Duodenal mucosa (tissue), 2 donors: ENCODE results near the gene ARID4B.
"Not testable (repeated sequence)": the region's sequence is repeated elsewhere in the genome, so short reads cannot be mapped to it uniquely, and the experiment has no call there.

Experiments used
- H3K27ac ChIP-seq: one replicate; pipeline ENCODE4 v1.7.0; 2013; ENCODE audit warnings: low read depth, low read length
- H3K27me3 ChIP-seq, 2 donors: one replicate each; pipeline ENCODE4 v1.7.0; 2013; ENCODE audit warnings: low read length in 2 of 2, control low read depth in 1 of 2; ENCODE audit not compliant: insufficient read depth in 2 of 2, control insufficient read depth in 1 of 2
- H3K36me3 ChIP-seq, 2 donors: one replicate each; pipeline ENCODE4 v1.7.0; 2013; ENCODE audit warnings: low read length in 2 of 2, control low read depth in 1 of 2; ENCODE audit not compliant: insufficient read depth in 2 of 2, control insufficient read depth in 1 of 2
- H3K4me1 ChIP-seq, 2 donors: one replicate each; pipeline ENCODE4 v1.7.0; 2013; ENCODE audit warnings: low read length in 2 of 2, control low read depth in 1 of 2; ENCODE audit not compliant: insufficient read depth in 2 of 2, control insufficient read depth in 1 of 2
- H3K4me3 ChIP-seq, 2 donors: one replicate each; pipeline ENCODE4 v1.7.0; 2013; ENCODE audit warnings: low read length in 2 of 2, low read depth in 1 of 2
- H3K9ac ChIP-seq, 2 donors: one replicate each; pipeline ENCODE4 v1.7.0; 2013; ENCODE audit warnings: low read length in 2 of 2, low read depth in 1 of 2
- H3K9me3 ChIP-seq, 2 donors: one replicate each; pipeline ENCODE4 v1.7.0; 2013; ENCODE audit warnings: low read length in 2 of 2, control low read depth in 1 of 2; ENCODE audit not compliant: control insufficient read depth in 1 of 2

ARID4B gene

DNA sequence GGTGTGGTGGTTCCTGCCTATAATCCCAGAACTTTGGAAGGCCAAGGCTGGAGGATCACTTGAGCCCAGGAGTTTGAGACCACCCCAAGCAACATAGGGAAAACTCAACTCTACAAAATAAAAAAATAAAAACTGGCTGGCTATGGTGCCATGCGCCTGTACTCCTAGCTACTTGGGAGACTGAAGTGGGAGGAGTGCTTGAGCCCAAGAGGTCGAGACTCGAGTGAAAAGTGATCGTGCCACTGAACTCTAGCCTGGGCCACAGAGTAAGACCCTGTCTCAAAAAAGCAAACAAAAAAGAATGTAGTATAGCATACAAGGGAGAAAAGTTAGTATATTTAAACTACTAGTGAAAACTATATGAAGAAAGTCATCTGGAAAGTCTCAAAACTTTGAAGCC, 66.7 kb downstream of the ARID4B start:
- Histone ChIP-seq H3K27ac (no peak overlapping the region), H3K27me3 (no peaks in the 10 kb centered on the region), H3K4me1 (peaks cover 6 to 8% of the 10 kb centered on the region in 2 donors), H3K9me3 (no peaks in the 10 kb centered on the region), H3K4me3 (no peak overlapping the region), H3K36me3 (peaks cover 0 to 6% of the 10 kb centered on the region in 2 donors), H3K9ac (no peak overlapping the region)

DNA sequence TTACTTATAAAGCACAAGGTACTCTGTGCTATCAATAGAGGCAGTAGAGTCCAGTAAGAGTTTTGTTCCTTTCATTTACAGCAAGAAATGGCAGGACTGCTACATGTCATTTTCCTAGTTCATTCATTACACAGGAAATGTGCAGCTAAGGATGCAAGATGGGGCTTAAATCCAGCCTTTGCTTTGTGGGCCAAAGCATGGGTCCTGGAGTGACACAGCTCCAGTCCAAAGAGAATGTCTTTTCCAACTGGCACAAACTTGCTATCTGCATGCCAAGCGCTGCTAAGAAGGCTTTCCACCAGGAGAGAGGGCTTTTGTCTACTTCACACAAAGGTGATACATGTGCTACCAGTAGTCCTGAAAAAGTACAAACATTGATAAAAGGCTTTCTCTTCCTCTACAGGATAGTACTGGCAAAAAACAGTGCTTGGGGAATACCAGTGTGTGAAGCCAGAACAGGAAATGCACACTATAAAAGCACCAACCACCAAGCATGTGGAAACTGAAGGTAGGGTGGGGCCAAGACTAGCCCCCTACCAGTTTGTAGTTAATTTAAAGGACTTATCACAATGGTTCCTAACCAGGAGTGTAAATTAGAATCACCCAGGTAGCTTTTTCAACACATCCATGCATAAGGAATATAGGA, 68.7 kb downstream of the ARID4B start:
- Histone ChIP-seq H3K9me3 (no peaks in the 10 kb centered on the region), H3K4me3 (no peak overlapping the region), H3K9ac (no peak overlapping the region), H3K27me3 (no peaks in the 10 kb centered on the region), H3K27ac (no peak overlapping the region), H3K4me1 (peaks cover 6 to 8% of the 10 kb centered on the region in 2 donors), H3K36me3 (peaks cover 0 to 6% of the 10 kb centered on the region in 2 donors)

DNA sequence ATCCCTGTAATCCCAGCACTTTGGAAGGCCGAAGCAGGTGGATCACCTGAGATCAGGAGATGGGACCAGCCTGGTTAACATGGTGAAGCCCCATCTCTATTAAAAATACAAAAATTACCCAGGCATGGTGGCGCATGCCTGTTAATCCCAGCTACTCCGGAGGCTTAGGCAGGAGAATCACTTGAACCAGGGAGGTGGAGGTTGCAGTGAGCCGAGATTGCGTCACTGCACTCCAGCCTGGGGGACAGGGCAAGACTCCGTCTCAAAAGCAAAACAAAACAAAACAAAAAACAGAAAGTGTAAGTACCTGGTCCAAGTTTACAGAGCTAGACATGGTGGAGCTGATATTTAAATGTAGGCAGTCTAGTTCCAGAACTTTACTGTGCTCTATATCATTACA, 69.9 kb downstream of the ARID4B start:
- not testable (repeated sequence) for H3K4me1 ChIP-seq

DNA sequence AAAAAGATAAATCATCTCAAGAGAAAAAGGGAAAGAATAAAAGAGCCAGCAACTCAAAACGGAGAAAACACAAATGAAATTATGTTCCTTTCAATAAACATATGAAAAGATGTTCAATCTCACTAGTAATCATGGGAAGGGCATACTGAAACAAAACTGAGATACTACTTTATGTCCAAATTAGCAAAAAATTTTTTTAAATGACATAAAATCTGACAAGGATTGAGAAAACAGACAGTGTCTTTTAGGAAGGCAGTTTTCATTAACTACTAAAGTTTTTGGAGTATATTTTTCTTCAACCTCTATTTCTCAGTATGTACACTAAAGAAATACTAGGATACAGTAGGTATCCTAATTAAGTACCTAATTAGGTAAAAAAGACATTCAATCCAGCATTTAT, 73.3 kb downstream of the ARID4B start:
- Histone ChIP-seq H3K27me3 (no peaks in the 10 kb centered on the region), H3K27ac (no peak overlapping the region), H3K36me3 (peaks cover 3 to 6% of the 10 kb centered on the region in 2 donors), H3K9me3 (no peaks in the 10 kb centered on the region), H3K4me1 (peaks cover 6 to 14% of the 10 kb centered on the region in 2 donors), H3K4me3 (no peak overlapping the region), H3K9ac (no peak overlapping the region)

More for the DNA sequence above, 69.9 kb downstream of the ARID4B start:
- H3K9ac ChIP-seq, H3K27ac ChIP-seq, H3K9me3 ChIP-seq, H3K36me3 ChIP-seq, H3K27me3 ChIP-seq, H3K4me3 ChIP-seq: not testable (repeated sequence)

DNA sequence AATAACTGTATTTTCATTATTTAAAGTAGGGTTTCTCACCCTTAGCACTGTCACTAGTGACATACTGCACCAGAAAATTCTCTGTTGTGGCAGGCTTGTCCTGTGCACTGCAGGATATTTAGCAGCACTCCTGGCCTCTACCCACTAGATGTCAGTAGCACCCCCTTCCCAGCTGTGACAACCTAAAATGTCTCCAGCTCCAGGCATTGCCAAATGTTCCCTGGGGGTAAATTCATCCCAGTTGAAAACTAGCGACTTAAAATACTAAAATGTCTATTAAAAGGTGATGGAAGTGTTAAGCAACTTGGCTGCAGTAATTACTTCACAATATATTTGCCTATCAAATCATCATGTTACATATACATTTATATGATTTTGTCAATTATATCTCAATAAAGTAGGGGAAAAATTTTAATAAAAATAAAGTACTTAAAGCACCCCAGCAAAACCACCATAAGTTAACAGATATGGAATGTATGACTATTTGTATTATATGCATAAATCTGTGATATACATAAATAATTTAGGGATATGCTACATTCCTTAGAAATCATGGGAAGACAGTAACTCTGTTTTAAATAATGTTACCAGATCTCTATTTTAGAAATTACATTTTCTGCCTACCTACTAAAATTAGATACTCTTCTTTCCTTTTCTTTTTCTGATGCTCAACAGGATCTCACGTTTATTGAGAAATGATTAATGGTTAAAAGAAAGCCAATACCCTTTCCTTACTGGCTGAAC, 74.6 kb downstream of the ARID4B start:
- no peak overlapping the region for H3K9ac ChIP-seq
- H3K27me3 ChIP-seq = no peaks in the 10 kb centered on the region
- H3K4me1 ChIP-seq = peaks cover 0 to 10% of the 10 kb centered on the region in 2 donors
- no peaks in the 10 kb centered on the region for H3K9me3 ChIP-seq
- H3K36me3 ChIP-seq = peaks cover 0 to 3% of the 10 kb centered on the region in 2 donors
- H3K27ac ChIP-seq = no peak overlapping the region
- H3K4me3 ChIP-seq = no peak overlapping the region

DNA sequence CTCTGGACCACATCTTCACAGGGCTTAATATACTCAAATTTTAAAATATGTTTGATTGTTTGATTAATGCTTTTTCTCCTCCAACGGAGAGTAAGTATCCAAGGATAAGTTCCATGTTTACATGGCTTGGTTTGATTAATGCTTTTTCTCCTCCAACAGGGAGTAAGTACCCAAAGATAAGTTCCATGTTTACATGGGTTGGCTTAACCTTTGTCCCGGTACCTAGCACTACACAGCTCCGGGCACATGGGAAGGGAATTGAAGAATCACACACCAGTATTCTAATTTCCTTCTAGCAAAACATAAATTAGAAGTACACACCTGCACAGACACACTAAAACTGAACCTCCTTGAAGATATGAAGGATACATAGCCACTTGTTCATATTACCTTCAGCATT, 77.5 kb downstream of the ARID4B start:
- Histone ChIP-seq H3K9ac (no peak overlapping the region), H3K36me3 (peaks cover 0 to 12% of the 10 kb centered on the region in 2 donors), H3K27me3 (no peaks in the 10 kb centered on the region), H3K4me1 (peaks cover 0 to 14% of the 10 kb centered on the region in 2 donors), H3K9me3 (no peaks in the 10 kb centered on the region), H3K4me3 (no peak overlapping the region), H3K27ac (no peak overlapping the region)

DNA sequence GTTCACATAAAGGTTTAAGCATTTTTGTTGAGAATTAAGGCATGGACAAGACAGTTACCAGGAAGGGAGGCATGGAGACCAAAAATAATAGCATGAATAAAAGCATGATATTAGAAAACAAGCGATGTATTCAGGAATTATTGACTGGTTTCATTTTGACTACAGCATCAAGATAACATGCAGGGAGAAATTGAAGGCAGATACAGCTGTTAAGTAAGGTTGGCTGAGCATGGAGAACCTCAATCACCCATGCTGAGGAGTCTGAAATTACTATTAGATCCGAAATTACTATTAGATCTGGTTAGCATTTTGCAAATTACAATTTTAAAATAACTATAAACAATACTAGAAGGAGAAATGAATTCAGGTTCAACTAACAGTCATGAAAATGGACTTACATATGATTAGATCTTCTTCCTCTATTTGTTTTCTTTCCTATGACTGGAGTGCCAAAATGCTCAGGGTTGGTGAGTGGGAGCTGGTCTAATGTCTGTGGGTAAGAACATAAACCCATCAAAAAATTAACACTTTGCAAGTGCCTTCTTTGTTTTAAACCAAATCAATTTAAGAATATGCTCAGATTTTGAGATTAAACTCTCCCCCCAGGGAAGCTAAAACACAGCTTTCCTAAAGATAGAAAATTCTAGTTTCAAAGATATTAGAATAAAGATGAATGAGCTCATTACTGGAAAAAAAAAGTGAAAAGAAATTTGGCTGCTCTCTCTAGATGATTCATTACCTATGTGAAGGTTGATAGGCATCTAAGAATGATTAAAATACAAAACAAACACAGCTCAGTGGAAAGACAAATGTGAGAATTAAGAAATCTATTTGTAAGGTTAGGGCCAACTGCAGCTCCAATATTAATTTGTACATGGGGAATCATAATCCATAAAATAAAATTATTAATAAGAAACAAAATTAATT, 81.7 kb downstream of the ARID4B start:
- Histone ChIP-seq H3K4me3 (no peak overlapping the region), H3K9me3 (no peaks in the 10 kb centered on the region), H3K9ac (no peak overlapping the region), H3K27me3 (no peaks in the 10 kb centered on the region), H3K27ac (no peak overlapping the region), H3K4me1 (peaks cover 0 to 14% of the 10 kb centered on the region in 2 donors), H3K36me3 (peaks cover 6 to 9% of the 10 kb centered on the region in 2 donors)

DNA sequence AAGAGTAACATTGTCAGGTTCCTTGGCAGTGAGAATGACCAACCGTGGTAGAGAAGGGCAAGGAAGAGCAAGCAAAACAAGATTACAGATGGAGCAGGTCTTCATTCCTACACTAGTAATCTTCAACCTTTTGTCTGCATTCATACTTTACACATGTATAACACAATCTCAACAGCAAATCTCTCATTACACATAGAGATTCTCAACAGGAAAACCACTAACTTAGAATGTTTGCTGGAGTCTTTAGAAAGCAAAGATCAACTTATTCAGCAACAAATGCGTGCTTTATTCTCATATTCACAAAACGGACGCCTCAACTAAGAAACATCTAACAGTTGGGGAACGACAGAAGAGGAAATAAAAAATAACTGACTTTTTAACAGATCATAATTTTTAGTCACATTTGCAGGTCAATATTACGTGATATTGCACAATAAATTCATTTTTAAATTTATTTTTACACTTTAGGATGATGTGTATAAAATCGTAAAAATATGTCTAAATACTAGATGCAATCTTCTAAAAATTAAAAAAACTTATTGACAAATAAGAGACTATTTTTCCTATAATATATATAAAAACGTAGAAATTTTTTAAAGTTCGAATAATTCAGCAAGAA, 82.9 kb downstream of the ARID4B start:
- Histone ChIP-seq H3K36me3 (peaks cover 6 to 9% of the 10 kb centered on the region in 2 donors), H3K4me3 (no peak overlapping the region), H3K4me1 (peaks cover 0 to 4% of the 10 kb centered on the region in 2 donors), H3K27ac (no peak overlapping the region), H3K9ac (no peak overlapping the region), H3K9me3 (no peaks in the 10 kb centered on the region), H3K27me3 (no peaks in the 10 kb centered on the region)

DNA sequence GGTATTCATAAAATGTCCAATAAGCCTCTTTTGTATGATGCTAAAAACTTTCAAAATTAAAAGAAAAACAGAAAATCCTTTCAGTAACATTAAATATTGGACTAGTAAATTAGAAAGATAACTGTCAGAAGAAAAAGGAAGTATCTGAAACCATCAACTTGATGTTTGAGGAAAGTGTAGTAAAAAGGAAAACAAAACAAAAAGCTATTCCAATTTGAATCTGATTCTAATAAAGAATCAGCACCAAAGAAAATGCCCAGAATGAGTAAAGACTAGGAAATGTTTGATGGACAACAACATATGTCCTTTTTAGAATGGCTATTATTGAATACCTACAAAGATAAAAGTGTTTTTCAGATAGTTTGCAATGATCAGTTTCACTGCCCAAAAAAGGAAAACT, 87.0 kb downstream of the ARID4B start:
- no peak overlapping the region for H3K4me3 ChIP-seq
- no peak overlapping the region for H3K9ac ChIP-seq
- no peaks in the 10 kb centered on the region for H3K9me3 ChIP-seq
- H3K36me3 ChIP-seq = peaks cover 11 to 13% of the 10 kb centered on the region in 2 donors
- no peaks in the 10 kb centered on the region for H3K27me3 ChIP-seq
- no peak overlapping the region for H3K27ac ChIP-seq
- H3K4me1 ChIP-seq = peaks cover 0 to 3% of the 10 kb centered on the region in 2 donors
